H9 (cell line): ENCODE results near the gene OLA1. TPM values are rescaled to one million over a fixed set of nuclear protein-coding genes. Genes with fewer than 3 reads are reported as not detected.
A peak's percentile ranks its signal among the peaks of the same experiment; 100 is the strongest.

Experiments
- DNase-seq: peaks from one replicate; pipeline ENCODE4 v3.0.0-alpha.2; 2017
- H2AFZ ChIP-seq: one replicate; pipeline ENCODE4 v1.6.1; 2013; ENCODE audit warnings: mild to moderate bottlenecking, low read length, control low read depth, moderate library complexity
- H2AK5ac ChIP-seq: 2 replicates; pipeline ENCODE4 v1.6.1; 2013; ENCODE audit warnings: low read length, control low read depth, mixed read lengths; ENCODE audit not compliant: insufficient read length
- H2BK120ac ChIP-seq: one replicate; pipeline ENCODE4 v1.6.1; 2013; ENCODE audit warnings: low read depth, mild to moderate bottlenecking, low read length, control low read depth, inconsistent platforms; ENCODE audit not compliant: poor library complexity, severe bottlenecking
- H2BK12ac ChIP-seq: 2 replicates; pipeline ENCODE4 v1.6.1; 2013; ENCODE audit warnings: low read length, control low read depth, mixed read lengths, low read depth; ENCODE audit not compliant: insufficient read length
- H2BK15ac ChIP-seq: 2 replicates; pipeline ENCODE4 v1.6.1; 2013; ENCODE audit warnings: low read depth, low read length, control low read depth
- H2BK20ac ChIP-seq: one replicate; pipeline ENCODE4 v1.6.1; 2013; ENCODE audit warnings: low read depth, mild to moderate bottlenecking, low read length, control low read depth, inconsistent platforms; ENCODE audit not compliant: poor library complexity, severe bottlenecking
- H2BK5ac ChIP-seq: 2 replicates; pipeline ENCODE4 v1.6.1; 2013; ENCODE audit warnings: low read length, control low read depth, mixed read lengths; ENCODE audit not compliant: insufficient read length
- H3K14ac ChIP-seq: 2 replicates; pipeline ENCODE4 v1.6.1; 2013; ENCODE audit warnings: low read length, control low read depth; ENCODE audit not compliant: insufficient read depth
- H3K18ac ChIP-seq: 2 replicates; pipeline ENCODE4 v1.6.1; 2013; ENCODE audit warnings: low read depth, mild to moderate bottlenecking, mixed read lengths, low read length, control low read depth; ENCODE audit not compliant: insufficient read length
- H3K23ac ChIP-seq: 2 replicates; pipeline ENCODE4 v1.6.1; 2013; ENCODE audit warnings: low read length, control low read depth, mixed read lengths, low read depth; ENCODE audit not compliant: insufficient read length
- H3K23me2 ChIP-seq: 2 replicates; pipeline ENCODE4 v1.6.1; 2013; ENCODE audit warnings: low read depth, mild to moderate bottlenecking, mixed read lengths, low read length, control low read depth; ENCODE audit not compliant: insufficient read length, poor library complexity, severe bottlenecking
- H3K27ac ChIP-seq: 2 replicates; pipeline ENCODE4 v1.5.1; 2013; ENCODE audit warnings: low read length, control low read depth, mixed read lengths, low read depth; ENCODE audit not compliant: insufficient read length
- H3K27me3 ChIP-seq: 2 replicates; pipeline ENCODE4 v1.6.1; 2013; ENCODE audit warnings: low read length, control low read depth, inconsistent platforms; ENCODE audit not compliant: insufficient read depth
- H3K4ac ChIP-seq: 2 replicates; pipeline ENCODE4 v1.6.1; 2013; ENCODE audit warnings: low read depth, mild to moderate bottlenecking, control low read depth, inconsistent platforms, low read length, moderate library complexity
- H3K4me1 ChIP-seq: 2 replicates; pipeline ENCODE4 v1.6.1; 2013; ENCODE audit warnings: low read length, control low read depth, inconsistent platforms; ENCODE audit not compliant: insufficient read depth
- H3K4me2 ChIP-seq: 2 replicates; pipeline ENCODE4 v1.6.1; 2013; ENCODE audit warnings: low read length, control low read depth, mixed read lengths; ENCODE audit not compliant: insufficient read length, insufficient read depth
- H3K56ac ChIP-seq: 2 replicates; pipeline ENCODE4 v1.6.1; 2013; ENCODE audit warnings: low read depth, mild to moderate bottlenecking, mixed read lengths, low read length, control low read depth; ENCODE audit not compliant: insufficient read length
- H3K79me1 ChIP-seq: 2 replicates; pipeline ENCODE4 v1.6.1; 2013; ENCODE audit warnings: low read depth, mild to moderate bottlenecking, moderate library complexity, low read length, control low read depth, inconsistent platforms; ENCODE audit not compliant: insufficient read depth, poor library complexity, severe bottlenecking
- H3K79me2 ChIP-seq: 2 replicates; pipeline ENCODE4 v1.6.1; 2013; ENCODE audit warnings: low read length, control low read depth, inconsistent platforms; ENCODE audit not compliant: insufficient read depth
- H3K9ac ChIP-seq: 2 replicates; pipeline ENCODE4 v1.6.1; 2013; ENCODE audit warnings: low read length, control low read depth, mixed read lengths; ENCODE audit not compliant: insufficient read length; ENCODE audit errors: extremely low read depth
- H3K9me3 ChIP-seq: one replicate; pipeline ENCODE4 v1.6.1; 2013; ENCODE audit warnings: low read depth, low read length, inconsistent platforms; ENCODE audit not compliant: control insufficient read depth
- H3T11ph ChIP-seq: one replicate; pipeline ENCODE4 v1.6.1; 2013; ENCODE audit warnings: mild to moderate bottlenecking, low read length, control low read depth, inconsistent platforms
- H4K20me1 ChIP-seq: one replicate; pipeline ENCODE4 v1.6.1; 2013; ENCODE audit not compliant: control insufficient read depth, insufficient read length, insufficient read depth
- H4K5ac ChIP-seq: 2 replicates; pipeline ENCODE4 v1.6.1; 2013; ENCODE audit warnings: low read depth, mild to moderate bottlenecking, mixed read lengths, low read length, control low read depth; ENCODE audit not compliant: insufficient read length
- H4K8ac ChIP-seq: replicated peaks from 2 replicates; pipeline ENCODE4 v1.6.1; 2013; ENCODE audit warnings: low read length, control low read depth, mixed read lengths, low read depth; ENCODE audit not compliant: insufficient read length
- H4K91ac ChIP-seq: 2 replicates; pipeline ENCODE4 v1.6.1; 2013; ENCODE audit warnings: low read depth, mild to moderate bottlenecking, moderate library complexity, mixed read lengths, low read length, control low read depth; ENCODE audit not compliant: insufficient read length
- H3K27ac Mint-ChIP-seq, 3 experiments: 2 replicates in 2 of 3; 3 replicates in 1 of 3; pipeline ENCODE4 v1.8.0; 2020 to 2021; ENCODE audit warnings: mixed read lengths in 3 of 3, mild to moderate bottlenecking in 1 of 3, moderate library complexity in 1 of 3
- H3K27me3 Mint-ChIP-seq: 2 replicates; pipeline ENCODE4 v1.8.0; 2021; ENCODE audit warnings: low read depth, mild to moderate bottlenecking, moderate library complexity, mixed read lengths
- H3K36me3 Mint-ChIP-seq, 3 experiments: 2 replicates in 2 of 3; 3 replicates in 1 of 3; pipeline ENCODE4 v1.8.0; 2020 to 2021; ENCODE audit warnings: low read depth in 3 of 3, mixed read lengths in 3 of 3; ENCODE audit not compliant: insufficient read depth in 1 of 3
- H3K4me1 Mint-ChIP-seq, 2 experiments: 2 replicates each; pipeline ENCODE4 v1.8.0; 2020; ENCODE audit warnings: mixed read lengths in 2 of 2
- H3K4me3 Mint-ChIP-seq, 2 experiments: 2 replicates in 1 of 2; 3 replicates in 1 of 2; pipeline ENCODE4 v1.8.0; 2020 to 2021; ENCODE audit warnings: mild to moderate bottlenecking in 2 of 2, mixed read lengths in 2 of 2, moderate library complexity in 1 of 2
- H3K9me3 Mint-ChIP-seq, 2 experiments: 2 replicates in 1 of 2; 3 replicates in 1 of 2; pipeline ENCODE4 v1.8.0; 2020; ENCODE audit warnings: mild to moderate bottlenecking in 2 of 2, mixed read lengths in 2 of 2, moderate library complexity in 1 of 2
- CTCF ChIP-seq: fragments of 200-600 bp; sonication (generic); conservative IDR thresholded peaks from 3 replicates; pipeline ENCODE4 v1.8.0; 2021; ENCODE audit warnings: antibody characterized with exemption, mild to moderate bottlenecking
- WGBS: extraction: QIAGEN DNeasy Blood & Tissue Kit; methylation state at CpG from one replicate; pipeline ENCODE4 v1.1.7; 2013; ENCODE audit warnings: missing lambda C conversion rate, low lambda C conversion rate, mixed read lengths; ENCODE audit not compliant: insufficient read length; ENCODE audit errors: extremely low coverage; 5-methylcytosine and 5-hydroxymethylcytosine counted together
- total RNA-seq: library from RNA; stranded (reverse); gene quantifications from 2 replicates; pipeline ENCODE4 v1.2.1, GENCODE V29; 2021

The OLA1 gene
- total RNA-seq, 1 experiment from 2014 or later = 133 TPM

GRCh38 chr2:174062934-174063333, 185.4 kb downstream of the OLA1 start:
- Histone ChIP-seq H3K4me1 (no peaks in the 10 kb centered on the region), H3K27ac (no peak overlapping the region), H3K4ac (no peak overlapping the region), H3T11ph (no peak overlapping the region), H3K9ac (no peak overlapping the region), H2BK5ac (no peak overlapping the region), H3K9me3 (peaks cover 9% of the 10 kb centered on the region), H2BK12ac (no peak overlapping the region), H2AFZ (no peak overlapping the region), H2AK5ac (no peak overlapping the region), H3K79me1 (no peaks in the 10 kb centered on the region), H3K23ac (no peak overlapping the region), H3K14ac (no peak overlapping the region), H3K23me2 (no peaks in the 10 kb centered on the region), H2BK20ac (no peak overlapping the region), H4K20me1 (no peaks in the 10 kb centered on the region), H4K5ac (no peak overlapping the region), H2BK15ac (no peak overlapping the region), H4K91ac (no peak overlapping the region), H3K27me3 (no peaks in the 10 kb centered on the region), H3K4me2 (no peak overlapping the region), H3K18ac (no peak overlapping the region), H2BK120ac (no peak overlapping the region), H3K56ac (no peak overlapping the region), H4K8ac (no peak overlapping the region), H3K79me2 (no peaks in the 10 kb centered on the region)
- Mint-ChIP-seq H3K4me1 (peaks cover 22 to 30% of the 10 kb centered on the region in 2 experiments), H3K27ac (peak overlapping the region in 1 of 3 experiments; percentile 45; a peak in 2 of 7 replicates), H3K27me3 (peaks cover 5% of the 10 kb centered on the region), H3K36me3 (peaks cover 6 to 18% (median 14%) of the 10 kb centered on the region in 3 experiments; a peak in 6 of 7 replicates), H3K4me3 (no peak overlapping the region), H3K9me3 (peaks cover 16 to 19% of the 10 kb centered on the region in 2 experiments)
- no peak for DNase-seq
- WGBS = no CpG with 5 or more reads among the region's 7 CpGs
- TF ChIP-seq CTCF = no peak
